Smooth muscle cell (in vitro differentiated cells): ENCODE data around the gene NOTCH1. TPM values are rescaled to one million over a fixed set of nuclear protein-coding genes. Genes with fewer than 3 reads are reported as not detected.

ENCODE experiments used
- DNase-seq: peaks from one replicate; lab custom pipeline; 2025; ENCODE audit not compliant: unreplicated experiment; lab: John Stamatoyannopoulos, UW
- H2AFZ ChIP-seq: fragments of 200-600 bp; sonication (generic); 2 replicates; pipeline ENCODE4 v1.6.0; 2016; ENCODE audit warnings: antibody characterized with exemption, low read depth, mild to moderate bottlenecking
- H3F3A ChIP-seq: fragments of 200-600 bp; sonication (generic); 2 replicates; pipeline ENCODE4 v1.6.0; 2017; ENCODE audit warnings: antibody characterized with exemption, low read depth
- H3K27ac ChIP-seq: fragments of 200-600 bp; sonication (generic); 2 replicates; pipeline ENCODE4 v1.5.1; 2016; ENCODE audit warnings: low read depth, mild to moderate bottlenecking
- H3K27me3 ChIP-seq: fragments of 200-600 bp; sonication (generic); 2 replicates; pipeline ENCODE4 v1.6.1; 2016; ENCODE audit warnings: low read depth, mild to moderate bottlenecking
- H3K36me3 ChIP-seq: fragments of 200-600 bp; sonication (generic); 2 replicates; pipeline ENCODE4 v1.5.1; 2016; ENCODE audit warnings: low read depth
- H3K4me1 ChIP-seq: fragments of 200-600 bp; sonication (generic); 2 replicates; pipeline ENCODE4 v1.5.1; 2016; ENCODE audit warnings: low read depth
- H3K4me2 ChIP-seq: fragments of 200-600 bp; sonication (generic); 2 replicates; pipeline ENCODE4 v1.6.0; 2016; ENCODE audit warnings: mild to moderate bottlenecking
- H3K4me3 ChIP-seq: fragments of 200-600 bp; sonication (generic); 2 replicates; pipeline ENCODE4 v1.5.1; 2016; ENCODE audit warnings: mild to moderate bottlenecking
- H3K79me2 ChIP-seq: fragments of 200-600 bp; sonication (generic); 2 replicates; pipeline ENCODE4 v1.6.0; 2016; ENCODE audit warnings: low read depth, mild to moderate bottlenecking
- H3K9ac ChIP-seq: fragments of 200-600 bp; sonication (generic); 2 replicates; pipeline ENCODE4 v1.6.0; 2016; ENCODE audit warnings: low read depth
- H3K9me3 ChIP-seq: fragments of 200-600 bp; sonication (generic); replicated peaks from 2 replicates; pipeline ENCODE4 v1.5.1; 2016; ENCODE audit warnings: low read depth
- H4K20me1 ChIP-seq: fragments of 200-600 bp; sonication (generic); 2 replicates; pipeline ENCODE4 v1.6.0; 2016; ENCODE audit warnings: low read depth
- CTCF ChIP-seq: fragments of 200-600 bp; sonication (generic); IDR thresholded peaks from 2 replicates; pipeline ENCODE4 v1.5.1; 2017; ENCODE audit warnings: borderline replicate concordance, mild to moderate bottlenecking, antibody characterized with exemption; ENCODE audit not compliant: insufficient read depth, poor library complexity, severe bottlenecking
- WGBS: methylation state at CpG from one replicate; pipeline ENCODE4 v1.1.7; 2016; ENCODE audit warnings: low lambda C conversion rate; 5-methylcytosine and 5-hydroxymethylcytosine counted together
- polyA plus RNA-seq: library from polyadenylated mRNA; unstranded; fragments of >200 nt; fragmentation: Nextera tagmentation; extraction: Ambion mirVana; gene quantifications from 2 replicates; pipeline ENCODE4 v1.2.1, GENCODE V29; 2016
- total RNA-seq: library from RNA; depleted of rRNA; stranded (reverse); fragments of >200 nt; gene quantifications from 2 replicates; pipeline ENCODE4 v1.2.3, GENCODE V29; 2014

Gene NOTCH1
- total and polyA plus RNA-seq, 2 experiments from 2014 or later, result 7.2 to 13.2 TPM

- no peak for TF ChIP-seq CTCF
- Histone ChIP-seq H3K27ac (no peak overlapping the region), H3K4me2 (no peak overlapping the region), H3K79me2 (no peaks in the 10 kb centered on the region), H3K9ac (no peak overlapping the region), H3K4me3 (no peak overlapping the region), H2AFZ (no peak overlapping the region), H3K9me3 (no peaks in the 10 kb centered on the region), H3K36me3 (no peaks in the 10 kb centered on the region), H3F3A (no peaks in the 10 kb centered on the region), H3K27me3 (no peaks in the 10 kb centered on the region), H4K20me1 (no peaks in the 10 kb centered on the region), H3K4me1 (peaks cover 27% of the 10 kb centered on the region)
- 68% methylated on average over 34 of the region's 34 CpGs for WGBS
- no peak for DNase-seq
Observed at GRCh38 chr9:136572828-136573625, 27.2 kb upstream of the NOTCH1 start.

- Histone ChIP-seq H3K9ac (no peak overlapping the region), H3K27ac (no peak overlapping the region), H3K9me3 (no peaks in the 10 kb centered on the region), H3K4me3 (no peak overlapping the region), H4K20me1 (no peaks in the 10 kb centered on the region), H3K36me3 (no peaks in the 10 kb centered on the region), H3K27me3 (no peaks in the 10 kb centered on the region), H3F3A (no peaks in the 10 kb centered on the region), H3K4me1 (peaks cover 33% of the 10 kb centered on the region), H3K4me2 (peak overlapping the region; percentile 16), H2AFZ (no peak overlapping the region), H3K79me2 (no peaks in the 10 kb centered on the region)
- DNase-seq, result no peak
- TF ChIP-seq CTCF, result no peak
- 21% methylated on average over 17 of the region's 17 CpGs for WGBS
Observed at GRCh38 chr9:136572003-136572827, 26.4 kb upstream of the NOTCH1 start.

GRCh38 chr9:136571531-136571930 lies 25.7 kb upstream of the NOTCH1 start:
- no peaks in the 10 kb centered on the region for H3F3A ChIP-seq
- peaks cover 33% of the 10 kb centered on the region for H3K4me1 ChIP-seq
- no peak for TF ChIP-seq CTCF
- 63% methylated on average over 14 of the region's 14 CpGs for WGBS
- no peaks in the 10 kb centered on the region for H3K27me3 ChIP-seq
- DNase-seq, result no peak
- H3K9ac ChIP-seq, result no peak overlapping the region
- H3K27ac ChIP-seq, result no peak overlapping the region
- H3K4me2 ChIP-seq, result peak overlapping the region; percentile 16
- H3K36me3 ChIP-seq, result no peaks in the 10 kb centered on the region
- no peaks in the 10 kb centered on the region for H4K20me1 ChIP-seq
- no peaks in the 10 kb centered on the region for H3K79me2 ChIP-seq
- H3K9me3 ChIP-seq, result no peaks in the 10 kb centered on the region
- H2AFZ ChIP-seq, result no peak overlapping the region
- H3K4me3 ChIP-seq, result no peak overlapping the region
